HAP-1 (cell line): Measurements from ENCODE around the gene SRGAP2B.
"Not testable (repeated sequence)": the region's sequence is repeated elsewhere in the genome, so short reads cannot be mapped to it uniquely, and the experiment has no call there.

Experiments
- DNase-seq, 2 experiments: peaks; one replicate each; pipeline ENCODE4 v3.0.0-alpha.2; 2016 to 2020; ENCODE audit warnings: low spot score in 2 of 2
- H3K27me3 ChIP-seq: fragments of 250-450 bp; sonication (Bioruptor Pico); 2 replicates; pipeline ENCODE4 v1.5.1; 2020; ENCODE audit warnings: low read depth, mild to moderate bottlenecking, moderate library complexity
- H3K36me3 ChIP-seq: fragments of 250-450 bp; sonication (Bioruptor Pico); replicated peaks from 2 replicates; pipeline ENCODE4 v1.5.1; 2020; ENCODE audit warnings: mild to moderate bottlenecking
- H3K4me1 ChIP-seq: fragments of 250-450 bp; sonication (Bioruptor Pico); 2 replicates; pipeline ENCODE4 v1.5.1; 2020; ENCODE audit warnings: mild to moderate bottlenecking
- H3K4me3 ChIP-seq: fragments of 250-450 bp; sonication (Bioruptor Pico); 2 replicates; pipeline ENCODE4 v1.5.1; 2020; ENCODE audit warnings: mild to moderate bottlenecking, moderate library complexity
- H3K9me3 ChIP-seq: fragments of 250-450 bp; sonication (Bioruptor Pico); 2 replicates; pipeline ENCODE4 v1.5.1; 2020; ENCODE audit warnings: mild to moderate bottlenecking, moderate library complexity
- in situ Hi-C: fragments of 300-500 bp; cut with MboI; formaldehyde crosslinking; loops from 3 replicates; pipeline ENCODE4 v1.14.3; 2020; ENCODE audit warnings: low sequenced_read_pairs, inconsistent platforms, mixed read lengths

SRGAP2B gene

DNA sequence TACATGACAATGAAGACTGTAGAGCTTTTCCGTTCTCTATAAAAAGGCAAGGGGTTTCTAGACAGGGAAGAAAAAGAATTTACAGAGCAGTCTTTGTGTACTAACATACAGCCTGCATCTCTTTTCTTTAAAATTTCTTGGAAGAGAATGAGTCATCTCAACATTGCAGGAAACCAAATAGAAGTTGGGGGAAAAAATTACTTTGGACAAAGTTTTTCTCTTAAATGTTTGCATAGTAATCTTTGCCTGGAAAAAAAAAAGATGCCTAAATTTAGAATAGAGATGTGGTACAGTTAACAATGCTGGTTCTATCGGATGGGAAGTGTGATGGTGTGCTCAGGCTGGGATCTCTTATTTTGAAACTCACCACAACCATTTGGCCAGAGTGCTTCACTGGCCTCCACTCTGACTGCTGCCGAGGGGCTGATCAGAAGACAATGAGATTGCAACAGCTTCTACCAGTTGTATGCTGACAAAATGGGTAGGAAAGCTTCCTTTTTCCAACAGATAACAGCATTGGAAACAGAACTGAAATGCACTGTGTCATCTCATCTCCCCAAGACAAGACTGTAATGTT lies 177.0 kb downstream of the SRGAP2B start:
- not testable (repeated sequence) for DNase-seq, H3K4me1 ChIP-seq

DNA sequence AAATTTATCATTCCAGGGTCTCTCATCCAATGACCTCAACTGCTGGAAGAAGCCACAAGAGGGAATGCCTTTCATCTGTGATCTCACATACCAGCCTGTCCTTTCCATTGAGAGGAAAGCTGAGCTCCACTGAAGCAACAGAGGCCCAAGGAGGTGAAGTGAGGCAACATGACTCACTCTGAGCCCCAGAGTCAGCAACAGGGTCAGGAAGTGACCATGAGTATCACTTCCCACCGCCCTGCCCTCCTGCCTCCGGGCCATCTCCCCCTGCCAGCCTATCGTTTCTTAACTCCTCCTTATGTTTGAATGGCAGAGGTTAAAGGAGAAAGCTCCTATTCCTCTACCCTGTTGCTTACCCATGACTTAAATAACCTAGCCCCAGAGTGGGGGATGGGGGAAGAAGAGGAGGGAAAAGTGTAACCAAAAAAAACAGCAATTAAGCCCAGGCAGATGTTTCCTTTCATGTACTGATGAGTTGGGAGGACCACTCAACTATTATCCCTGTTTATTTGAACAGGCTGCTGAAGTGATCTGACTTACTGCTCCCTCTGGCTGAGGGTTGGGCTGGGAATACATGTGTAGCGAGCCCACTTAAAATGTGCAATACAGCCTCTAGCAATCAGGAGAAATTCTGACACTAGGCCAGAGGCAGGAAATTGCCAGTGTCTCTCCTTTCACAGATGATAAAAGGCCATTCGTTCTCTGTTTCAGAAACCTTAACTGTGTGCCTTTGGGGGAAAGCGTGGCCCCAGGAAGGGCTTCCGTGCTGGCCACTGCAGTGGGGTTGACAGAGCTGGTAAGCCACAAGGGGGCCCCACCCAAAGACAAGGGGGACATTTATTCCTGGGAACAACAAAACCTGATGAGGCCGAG lies 177.7 kb downstream of the SRGAP2B start:
- H3K36me3 ChIP-seq, in situ Hi-C loops, DNase-seq, H3K27me3 ChIP-seq, H3K9me3 ChIP-seq, H3K4me1 ChIP-seq, H3K4me3 ChIP-seq: not testable (repeated sequence)

More for the DNA sequence above, 177.0 kb downstream of the SRGAP2B start:
- H3K27me3 ChIP-seq, H3K9me3 ChIP-seq, in situ Hi-C loops, H3K36me3 ChIP-seq, H3K4me3 ChIP-seq: not testable (repeated sequence)

- H3K27me3 ChIP-seq, H3K9me3 ChIP-seq, H3K4me1 ChIP-seq, H3K4me3 ChIP-seq, in situ Hi-C loops, DNase-seq, H3K36me3 ChIP-seq: not testable (repeated sequence)
Observed at GRCh38 chr1:144913977-144914734, 181.0 kb downstream of the SRGAP2B start.

DNA sequence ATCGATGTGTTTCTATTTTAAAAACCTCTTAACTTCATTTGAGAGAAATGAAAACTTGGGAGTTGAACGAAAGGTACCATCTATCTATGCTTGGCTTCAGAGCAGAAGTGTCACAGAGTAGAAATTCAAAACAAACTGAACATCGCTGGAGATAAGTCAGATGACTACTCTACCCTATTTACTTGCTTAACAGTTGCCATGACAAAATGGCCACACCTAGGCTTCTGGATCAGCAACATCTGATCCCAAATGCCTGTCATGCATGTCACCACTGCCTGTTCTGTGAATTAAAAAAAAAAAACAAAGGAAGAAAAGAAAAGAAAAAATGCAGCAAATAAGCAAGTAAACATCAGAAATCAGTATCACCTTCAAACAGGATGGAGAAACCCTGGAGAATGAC lies 181.7 kb downstream of the SRGAP2B start:
- H3K27me3 ChIP-seq, H3K4me3 ChIP-seq, DNase-seq, in situ Hi-C loops, H3K9me3 ChIP-seq, H3K4me1 ChIP-seq, H3K36me3 ChIP-seq: not testable (repeated sequence)

DNA sequence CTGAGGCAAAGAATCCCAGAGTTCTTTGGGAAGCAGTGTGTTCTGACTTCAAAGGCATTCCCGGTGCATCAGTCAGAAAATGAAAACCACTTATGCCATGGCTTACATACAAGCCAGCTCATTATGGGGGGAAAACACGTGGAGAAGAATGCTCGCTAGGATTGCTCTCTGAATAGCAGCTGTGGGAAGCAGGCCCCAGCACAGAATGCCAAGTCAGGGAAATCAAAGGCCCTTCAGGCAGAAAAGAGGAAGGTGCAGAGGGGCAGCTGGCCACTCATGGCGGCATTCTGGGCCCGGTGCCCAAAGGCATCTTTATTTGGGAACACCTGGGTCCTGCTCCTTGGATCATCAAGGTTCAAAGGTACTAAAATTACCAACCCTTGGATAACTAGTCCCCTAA lies 184.4 kb downstream of the SRGAP2B start:
- in situ Hi-C loops, H3K27me3 ChIP-seq, H3K4me3 ChIP-seq, H3K9me3 ChIP-seq, DNase-seq, H3K4me1 ChIP-seq, H3K36me3 ChIP-seq: not testable (repeated sequence)

DNA sequence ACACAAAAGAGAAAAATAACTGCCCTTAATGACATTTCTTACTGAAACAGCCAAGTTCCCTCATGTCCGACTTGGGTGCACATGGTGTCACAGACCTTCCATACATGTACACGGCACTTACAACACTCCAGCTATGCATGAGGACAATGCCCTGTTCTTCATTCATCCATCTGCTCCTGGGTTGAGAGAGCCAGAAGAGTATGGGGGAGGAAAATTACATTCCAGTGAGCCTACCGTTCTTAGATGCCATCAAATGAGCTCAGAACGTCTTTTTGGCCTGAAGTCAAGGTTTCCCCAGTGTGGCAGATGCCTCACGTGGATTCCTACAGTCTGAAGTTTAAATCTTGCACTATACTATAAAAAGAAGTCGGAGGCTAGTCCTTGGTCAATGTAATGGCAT lies 194.3 kb downstream of the SRGAP2B start:
- H3K4me3 ChIP-seq, H3K9me3 ChIP-seq, H3K27me3 ChIP-seq, in situ Hi-C loops, H3K36me3 ChIP-seq, DNase-seq, H3K4me1 ChIP-seq: not testable (repeated sequence)

- in situ Hi-C loops, DNase-seq, H3K4me1 ChIP-seq, H3K4me3 ChIP-seq, H3K9me3 ChIP-seq, H3K36me3 ChIP-seq, H3K27me3 ChIP-seq: not testable (repeated sequence)
Observed at GRCh38 chr1:144894454-144895201, 200.5 kb downstream of the SRGAP2B start.

GRCh38 chr1:144893710-144894438 lies 201.3 kb downstream of the SRGAP2B start:
- H3K4me1 ChIP-seq, DNase-seq, H3K27me3 ChIP-seq, H3K9me3 ChIP-seq, H3K4me3 ChIP-seq, in situ Hi-C loops, H3K36me3 ChIP-seq: not testable (repeated sequence)

DNA sequence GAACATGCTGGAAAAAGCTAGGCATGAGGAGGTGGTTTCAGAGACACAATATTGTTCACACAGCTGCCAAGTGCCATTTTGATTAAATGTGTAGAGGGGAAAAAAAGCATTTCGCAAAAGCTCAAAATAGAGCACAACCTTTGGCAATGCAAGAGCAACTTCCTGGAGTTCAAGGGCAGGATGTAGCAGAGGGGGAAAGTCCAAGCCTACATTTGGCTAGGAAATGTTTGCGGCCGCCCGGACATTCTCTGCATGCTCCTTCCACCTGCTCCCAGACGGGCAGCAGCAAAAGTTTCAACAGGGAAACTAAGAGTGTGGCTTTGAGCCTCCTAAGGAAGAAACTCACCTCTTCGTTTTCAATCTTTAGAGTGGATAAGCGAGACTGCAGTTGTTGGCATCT lies 202.1 kb downstream of the SRGAP2B start:
- in situ Hi-C loops, H3K4me3 ChIP-seq: not testable (repeated sequence)

GRCh38 chr1:144889450-144890115 lies 205.5 kb downstream of the SRGAP2B start:
- H3K4me3 ChIP-seq, H3K4me1 ChIP-seq, H3K27me3 ChIP-seq, in situ Hi-C loops, DNase-seq, H3K36me3 ChIP-seq, H3K9me3 ChIP-seq: not testable (repeated sequence)

More for the DNA sequence above, 202.1 kb downstream of the SRGAP2B start:
- not testable (repeated sequence) for DNase-seq, H3K27me3 ChIP-seq, H3K36me3 ChIP-seq, H3K9me3 ChIP-seq, H3K4me1 ChIP-seq

DNA sequence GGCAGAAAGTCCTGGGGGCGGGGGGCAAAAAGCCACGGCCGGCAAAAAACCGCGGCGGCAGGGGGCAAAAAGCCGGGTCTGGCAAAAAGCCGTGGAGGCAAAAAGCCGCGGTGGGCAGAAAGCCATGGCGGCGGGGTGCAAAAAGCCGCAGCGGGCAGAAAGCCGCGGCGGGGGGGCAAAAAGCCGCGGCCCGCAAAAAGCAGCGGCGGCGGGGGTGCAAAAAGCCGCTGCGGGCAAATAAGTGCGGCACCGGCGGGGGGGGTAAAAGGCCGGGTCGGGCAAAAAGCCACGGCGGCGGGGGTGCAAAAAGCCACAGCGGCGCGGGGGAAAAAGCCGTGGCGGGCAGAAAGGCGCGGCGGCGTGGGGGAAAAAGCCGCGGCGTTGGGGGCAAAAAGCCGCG lies 212.1 kb downstream of the SRGAP2B start:
- H3K9me3 ChIP-seq, in situ Hi-C loops, H3K4me1 ChIP-seq, H3K36me3 ChIP-seq, H3K27me3 ChIP-seq: not testable (repeated sequence)
- peak in 1 of 2 experiments; percentile 30 for DNase-seq
- H3K4me3 ChIP-seq: peak overlapping the region; percentile 36

DNA sequence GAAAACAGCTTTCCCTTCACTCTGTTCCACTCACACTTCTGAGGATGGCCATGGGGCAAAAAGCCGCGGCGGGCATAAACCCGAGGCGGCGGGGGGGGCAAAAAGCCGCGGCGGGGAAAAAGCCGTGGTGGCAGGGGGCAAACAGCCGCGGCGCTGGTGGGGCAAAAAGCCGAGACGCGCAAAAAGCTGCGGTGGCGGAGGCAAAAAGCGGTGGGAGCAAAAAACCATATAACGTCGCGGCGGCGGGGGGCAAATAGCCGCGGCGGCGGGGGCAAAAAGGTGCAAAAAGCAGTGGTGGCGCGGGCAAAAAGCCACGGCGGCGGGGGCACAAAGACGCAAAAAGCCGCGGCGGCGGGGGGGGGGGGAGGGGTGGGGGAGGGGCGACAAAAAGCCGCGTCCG lies 212.8 kb downstream of the SRGAP2B start:
- H3K27me3 ChIP-seq, DNase-seq, H3K4me1 ChIP-seq, H3K4me3 ChIP-seq, in situ Hi-C loops, H3K9me3 ChIP-seq, H3K36me3 ChIP-seq: not testable (repeated sequence)

GRCh38 chr1:144858607-144859006 lies 236.5 kb downstream of the SRGAP2B start:
- H3K4me1 ChIP-seq, H3K36me3 ChIP-seq, DNase-seq, H3K9me3 ChIP-seq, H3K27me3 ChIP-seq, in situ Hi-C loops, H3K4me3 ChIP-seq: not testable (repeated sequence)
